Uterine smooth muscle cell (primary cell): ENCODE results near the gene SLC2A14. TPM values are rescaled to one million over a fixed set of nuclear protein-coding genes. Genes with fewer than 3 reads are reported as not detected.

Experiments used
- total RNA-seq: library from RNA; depleted of rRNA; stranded (reverse); fragments of >200 nt; gene quantifications from 2 replicates; pipeline ENCODE4 v1.2.3, GENCODE V29; 2014

The SLC2A14 gene
- 0.11 and 1.1 TPM in 2 replicates for total RNA-seq

GRCh38 chr12:7872566-7873319 lies at the start of gene SLC2A14:
Gene SLC2A14, minus strand, starts transcription at chr12:7872915. Its CDS starts 3,035 bp downstream, at chr12:7869880.

DNA sequence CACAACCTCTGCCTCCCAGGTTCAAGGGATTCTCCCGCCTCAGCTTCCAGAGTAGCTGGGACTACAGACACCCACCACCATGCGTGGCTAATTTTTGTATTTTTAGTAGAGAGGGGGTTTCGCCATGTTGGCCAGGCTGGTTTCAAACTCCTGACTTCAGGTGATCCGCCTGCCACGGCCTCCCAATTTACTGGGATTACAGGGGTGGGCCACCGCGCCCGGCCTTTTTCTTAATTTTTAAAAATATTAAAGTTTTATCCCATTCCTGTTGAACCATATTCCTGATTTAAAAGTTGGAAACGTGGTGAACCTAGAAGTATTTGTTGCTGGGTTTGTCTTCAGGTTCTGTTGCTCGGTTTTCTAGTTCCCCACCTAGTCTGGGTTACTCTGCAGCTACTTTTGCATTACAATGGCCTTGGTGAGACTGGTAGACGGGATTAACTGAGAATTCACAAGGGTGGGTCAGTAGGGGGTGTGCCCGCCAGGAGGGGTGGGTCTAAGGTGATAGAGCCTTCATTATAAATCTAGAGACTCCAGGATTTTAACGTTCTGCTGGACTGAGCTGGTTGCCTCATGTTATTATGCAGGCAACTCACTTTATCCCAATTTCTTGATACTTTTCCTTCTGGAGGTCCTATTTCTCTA lies 83.7 kb downstream of the SLC2A14 start, which contains the start of gene NANOG:
Gene NANOG, plus strand, starts transcription at position 519 of the 645 bp plus-strand sequence. CDS start 213 bp downstream, outside the sequence.

Other genes with a start within 250 kb of the SLC2A14 start
- not detected in 2 replicates for gene APOBEC1, start 207.0 kb downstream of the SLC2A14 start, total RNA-seq
- not detected in 2 replicates for gene GDF3, start 177.1 kb downstream of the SLC2A14 start, total RNA-seq
- not detected in 2 replicates for gene DPPA3, start 161.5 kb downstream of the SLC2A14 start, total RNA-seq
- not detected in 2 replicates for gene CLEC4C, start 125.5 kb downstream of the SLC2A14 start, total RNA-seq
- gene NANOGNB, start 107.7 kb downstream of the SLC2A14 start, total RNA-seq: not detected in 2 replicates
- not detected in 2 replicates for gene NANOG, start 83.5 kb downstream of the SLC2A14 start, total RNA-seq
- gene SLC2A3, start 63.3 kb upstream of the SLC2A14 start, total RNA-seq: 129 and 132 TPM in 2 replicates
- 6.9 and 7.0 TPM in 2 replicates for gene FOXJ2, start 159.8 kb upstream of the SLC2A14 start, total RNA-seq
- gene C3AR1, start 193.4 kb upstream of the SLC2A14 start, total RNA-seq: 0.11 and 0.12 TPM in 2 replicates
- 39.0 and 55.0 TPM in 2 replicates for gene NECAP1, start 209.4 kb upstream of the SLC2A14 start, total RNA-seq